SK-N-SH (cell line): ENCODE measurements around the gene DPAGT1. TPM values are rescaled to one million over a fixed set of nuclear protein-coding genes. Genes with fewer than 3 reads are reported as not detected.

Experiments used
- CTCF ChIA-PET: fragments of 300-600, 350-600 bp; formaldehyde crosslinking; extraction: SDS; loops from one replicate; lab custom pipeline; 2021; lab: Yijun Ruan, JAX
- POLR2A ChIA-PET: fragments of 350-600 bp; sonication (Branson Sonifier 250); formaldehyde crosslinking; extraction: SDS; loops from one replicate; lab custom pipeline; 2020; ENCODE audit warnings: antibody characterized with exemption, inconsistent platforms; lab: Yijun Ruan, JAX
- DNase-seq: peaks from one replicate; pipeline ENCODE4 v3.0.0; 2012
- H2AFZ ChIP-seq: fragments of 200-600 bp; sonication (generic); 2 replicates; pipeline ENCODE4 v1.8.1; 2016; ENCODE audit warnings: antibody characterized with exemption, mild to moderate bottlenecking, low read depth
- H3F3A ChIP-seq: fragments of 200-600 bp; sonication (generic); replicated peaks from 2 replicates; pipeline ENCODE3; 2016; ENCODE audit warnings: antibody characterized with exemption, mild to moderate bottlenecking; ENCODE audit not compliant: insufficient read depth
- H3K27ac ChIP-seq, 2 experiments: fragments of 200-500 bp in 1 of 2; fragments of 200-600 bp in 1 of 2; sonication (Bioruptor generic) in 1 of 2; sonication (generic), shearing (Covaris generic) in 1 of 2; 2 replicates each; pipeline versions ENCODE4 v1.5.1 to v1.6.1; 2014 to 2016; ENCODE audit warnings: low read depth in 2 of 2, inconsistent platforms in 1 of 2, low read length in 1 of 2, mild to moderate bottlenecking in 1 of 2, mixed read lengths in 1 of 2
- H3K27me3 ChIP-seq: fragments of 200-600 bp; sonication (generic), shearing (Covaris generic); 2 replicates; pipeline ENCODE4 v1.6.1; 2016; ENCODE audit warnings: mixed run types; ENCODE audit not compliant: insufficient read depth
- H3K36me3 ChIP-seq, 2 experiments: fragments of 200-500 bp in 1 of 2; fragments of 200-600 bp in 1 of 2; sonication (Bioruptor generic) in 1 of 2; sonication (generic) in 1 of 2; replicated peaks in 1 of 2; 2 replicates each; pipeline versions ENCODE3 to v1.5.1; 2014 to 2016; ENCODE audit warnings: low read length in 1 of 2, mild to moderate bottlenecking in 1 of 2; ENCODE audit not compliant: insufficient read depth in 2 of 2, control insufficient read depth in 1 of 2
- H3K4me1 ChIP-seq, 2 experiments: fragments of 200-500 bp in 1 of 2; fragments of 200-600 bp in 1 of 2; sonication (Bioruptor generic) in 1 of 2; sonication (generic), shearing (Covaris generic) in 1 of 2; 2 replicates each; pipeline versions ENCODE4 v1.5.1 to v1.6.1; 2014 to 2016; ENCODE audit warnings: low read depth in 1 of 2, low read length in 1 of 2, mixed run types in 1 of 2; ENCODE audit not compliant: insufficient read depth in 2 of 2, control insufficient read depth in 1 of 2
- H3K4me2 ChIP-seq: fragments of 200-600 bp; sonication (generic), shearing (Covaris generic); 2 replicates; pipeline ENCODE4 v1.6.1; 2017; ENCODE audit warnings: mixed run types
- H3K4me3 ChIP-seq, 2 experiments: fragments of 200-500 bp in 1 of 2; fragments of 200-600 bp in 1 of 2; sonication (Bioruptor generic) in 1 of 2; sonication (generic), shearing (Covaris generic) in 1 of 2; 2 replicates each; pipeline versions ENCODE4 v1.5.1 to v1.8.1; 2014 to 2016; ENCODE audit warnings: low read depth in 2 of 2, inconsistent platforms in 1 of 2, low read length in 1 of 2, mild to moderate bottlenecking in 1 of 2, mixed read lengths in 1 of 2, moderate library complexity in 1 of 2
- H3K79me2 ChIP-seq: fragments of 200-600 bp; sonication (generic); 2 replicates; pipeline ENCODE4 v1.8.1; 2017; ENCODE audit warnings: mild to moderate bottlenecking; ENCODE audit not compliant: insufficient read depth
- H3K9ac ChIP-seq: fragments of 200-600 bp; sonication (generic); 2 replicates; pipeline ENCODE4 v1.6.1; 2017; ENCODE audit warnings: mixed run types
- H3K9me2 ChIP-seq: fragments of 200-600 bp; sonication (generic); 2 replicates; pipeline ENCODE4 v1.6.1; 2017; ENCODE audit warnings: mixed run types
- H3K9me3 ChIP-seq: fragments of 200-600 bp; sonication (generic); 2 replicates; pipeline ENCODE4 v1.6.1; 2017; ENCODE audit warnings: mixed run types, mild to moderate bottlenecking, moderate library complexity
- H4K20me1 ChIP-seq: fragments of 200-600 bp; sonication (generic); 2 replicates; pipeline ENCODE4 v1.6.1; 2017; ENCODE audit warnings: mild to moderate bottlenecking, mixed run types; ENCODE audit not compliant: insufficient read depth
- CHD2 ChIP-seq: fragments of 150-350 bp; IDR thresholded peaks from 2 replicates; pipeline ENCODE4 v1.6.1; 2018; ENCODE audit warnings: low read length; ENCODE audit not compliant: partially characterized antibody
- FOXJ3 ChIP-seq: sonication (generic); formaldehyde crosslinking; IDR thresholded peaks from 2 replicates; pipeline ENCODE4 v1.5.1; 2020; ENCODE audit warnings: mild to moderate bottlenecking, missing genetic modification reagents
- FOXM1 ChIP-seq: IDR thresholded peaks from 2 replicates; pipeline ENCODE4 v1.4.0; 2012; ENCODE audit warnings: low read depth, mild to moderate bottlenecking
- MAX ChIP-seq: IDR thresholded peaks from 2 replicates; pipeline ENCODE4 v1.4.0; 2012; ENCODE audit warnings: low read depth
- MXI1 ChIP-seq: IDR thresholded peaks from 2 replicates; pipeline ENCODE4 v1.6.1; 2012; ENCODE audit warnings: mild to moderate bottlenecking, low read depth, low read length, improper control_type of control experiment
- NFIC ChIP-seq: IDR thresholded peaks from 2 replicates; pipeline ENCODE4 v1.4.0; 2012; ENCODE audit warnings: borderline replicate concordance
- RAD21 ChIP-seq: IDR thresholded peaks from 2 replicates; pipeline ENCODE4 v1.6.1; 2012; ENCODE audit warnings: mild to moderate bottlenecking, low read length
- RCOR1 ChIP-seq: fragments of 150-350 bp; IDR thresholded peaks from 2 replicates; pipeline ENCODE4 v1.6.1; 2017; ENCODE audit warnings: antibody characterized with exemption, low read length
- RFX5 ChIP-seq: IDR thresholded peaks from 2 replicates; pipeline ENCODE4 v1.6.1; 2012; ENCODE audit warnings: mild to moderate bottlenecking, improper control_type of control experiment, low read length
- RXRA ChIP-seq: IDR thresholded peaks from 2 replicates; pipeline ENCODE4 v1.4.0; 2012; ENCODE audit warnings: low read depth, mild to moderate bottlenecking, borderline replicate concordance
- TAF1 ChIP-seq: IDR thresholded peaks from 2 replicates; pipeline ENCODE4 v1.6.1; 2012; ENCODE audit warnings: low read depth, mild to moderate bottlenecking, low read length, moderate library complexity, borderline replicate concordance
- TCF12 ChIP-seq: IDR thresholded peaks from 2 replicates; pipeline ENCODE4 v1.4.0; 2012
- USF1 ChIP-seq: IDR thresholded peaks from 2 replicates; pipeline ENCODE4 v1.4.0; 2012; ENCODE audit warnings: low read depth, borderline replicate concordance
- YY1 ChIP-seq: IDR thresholded peaks from 2 replicates; pipeline ENCODE4 v1.4.0; 2012; ENCODE audit warnings: low read depth, mild to moderate bottlenecking
- ZBTB33 ChIP-seq: IDR thresholded peaks from 2 replicates; pipeline ENCODE4 v1.4.0; 2012; ENCODE audit warnings: low read depth, borderline replicate concordance
- WGBS: methylation state at CpG from one replicate; pipeline ENCODE4 v1.1.6; 2017; ENCODE audit warnings: low lambda C conversion rate; 5-methylcytosine and 5-hydroxymethylcytosine counted together
- polyA plus RNA-seq, 3 experiments: library from polyadenylated mRNA; depleted of rRNA; stranded (reverse); fragments of >200 nt; gene quantifications; 2 replicates each; pipeline ENCODE4 v1.2.3, GENCODE V29; 2012
- TF ChIP-seq, protein P1 (sequence below): fragments of 200-600 bp; sonication (generic); IDR thresholded peaks from 2 replicates; pipeline ENCODE4 v1.6.1; 2017; ENCODE audit warnings: antibody characterized with exemption, mild to moderate bottlenecking, moderate library complexity

DPAGT1 gene
- polyA plus RNA-seq, 1 of the 3 experiments (the other 2 are of a cell fraction): 99.5 TPM

DNA sequence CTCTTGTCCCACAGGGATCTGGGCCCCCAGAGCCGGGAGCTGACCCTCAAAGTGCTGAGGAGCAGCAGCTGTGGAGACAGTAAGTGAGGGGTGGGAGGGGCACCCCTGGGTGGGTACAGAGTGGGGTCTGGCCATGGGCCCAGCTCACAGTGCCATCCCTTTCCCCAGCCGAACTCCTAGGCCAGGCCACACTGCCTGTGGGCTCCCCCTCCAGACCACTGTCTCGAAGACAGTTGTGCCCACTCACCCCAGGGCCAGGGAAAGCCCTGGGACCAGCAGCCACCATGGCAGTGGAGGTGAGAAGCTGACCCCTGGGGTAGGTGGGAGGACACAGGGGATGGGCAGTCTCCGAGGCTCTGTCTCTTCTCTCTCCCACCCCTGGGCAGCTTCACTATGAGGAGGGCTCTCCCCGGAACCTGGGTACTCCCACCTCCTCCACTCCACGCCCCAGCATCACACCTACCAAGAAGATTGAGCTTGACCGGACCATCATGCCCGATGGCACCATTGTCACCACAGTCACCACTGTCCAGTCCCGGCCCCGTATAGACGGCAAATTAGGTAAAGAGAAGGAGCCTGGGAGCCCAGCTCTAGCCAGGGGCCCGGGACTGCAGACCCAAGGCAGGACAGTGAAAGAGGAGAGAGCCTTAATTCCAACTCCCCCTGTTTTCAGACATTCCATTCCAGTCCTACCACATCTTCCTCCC lies 10.8 kb upstream of the DPAGT1 start:
- Histone ChIP-seq H3K79me2 (peaks cover 22% of the 10 kb centered on the region; the same call in 1 of the 2 replicates), H3K4me1 (peaks cover 14 to 15% of the 10 kb centered on the region in 2 experiments; a peak in 3 of 4 replicates), H3K36me3 (peaks cover 0 to 44% of the 10 kb centered on the region in 2 experiments), H3K27ac (no peak overlapping the region), H3K4me3 (no peak overlapping the region), H3K4me2 (no peak overlapping the region), H3F3A (no peaks in the 10 kb centered on the region), H4K20me1 (no peaks in the 10 kb centered on the region), H3K9ac (no peak overlapping the region), H3K27me3 (no peaks in the 10 kb centered on the region), H3K9me3 (no peaks in the 10 kb centered on the region), H3K9me2 (no peaks in the 10 kb centered on the region), H2AFZ (no peak overlapping the region)
- WGBS: 73% methylated on average over 3 of the region's 12 CpGs
- ChIA-PET CTCF (interaction anchor here (1.3 to 4.5 kb wide), 3 partner anchors 10 to 32 kb away, joined by 5 to 15 read pairs (median 7); partner anchors contain the start of gene DPAGT1), POLR2A (interaction anchor here (0.9 to 2.8 kb wide), 2 partner anchors 8 to 189 kb away, joined by 3 to 11 read pairs; partner anchors contain the start of gene HINFP)
- TF ChIP-seq USF1 (no peak), RCOR1 (no peak), ZBTB33 (no peak), FOXJ3 (CRISPR knock-in tag) (no peak), CHD2 (no peak), YY1 (no peak), RAD21 (no peak), NFIC (no peak), RXRA (no peak), FOXM1 (no peak), RFX5 (no peak), MAX (no peak), MXI1 (no peak), TCF12 (no peak), TAF1 (no peak)
- TF ChIP-seq, protein P1, sequence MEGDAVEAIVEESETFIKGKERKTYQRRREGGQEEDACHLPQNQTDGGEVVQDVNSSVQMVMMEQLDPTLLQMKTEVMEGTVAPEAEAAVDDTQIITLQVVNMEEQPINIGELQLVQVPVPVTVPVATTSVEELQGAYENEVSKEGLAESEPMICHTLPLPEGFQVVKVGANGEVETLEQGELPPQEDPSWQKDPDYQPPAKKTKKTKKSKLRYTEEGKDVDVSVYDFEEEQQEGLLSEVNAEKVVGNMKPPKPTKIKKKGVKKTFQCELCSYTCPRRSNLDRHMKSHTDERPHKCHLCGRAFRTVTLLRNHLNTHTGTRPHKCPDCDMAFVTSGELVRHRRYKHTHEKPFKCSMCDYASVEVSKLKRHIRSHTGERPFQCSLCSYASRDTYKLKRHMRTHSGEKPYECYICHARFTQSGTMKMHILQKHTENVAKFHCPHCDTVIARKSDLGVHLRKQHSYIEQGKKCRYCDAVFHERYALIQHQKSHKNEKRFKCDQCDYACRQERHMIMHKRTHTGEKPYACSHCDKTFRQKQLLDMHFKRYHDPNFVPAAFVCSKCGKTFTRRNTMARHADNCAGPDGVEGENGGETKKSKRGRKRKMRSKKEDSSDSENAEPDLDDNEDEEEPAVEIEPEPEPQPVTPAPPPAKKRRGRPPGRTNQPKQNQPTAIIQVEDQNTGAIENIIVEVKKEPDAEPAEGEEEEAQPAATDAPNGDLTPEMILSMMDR: no peak
- DNase-seq: no peak
